Measurements from ENCODE around the gene ATP5IF1.

DNA sequence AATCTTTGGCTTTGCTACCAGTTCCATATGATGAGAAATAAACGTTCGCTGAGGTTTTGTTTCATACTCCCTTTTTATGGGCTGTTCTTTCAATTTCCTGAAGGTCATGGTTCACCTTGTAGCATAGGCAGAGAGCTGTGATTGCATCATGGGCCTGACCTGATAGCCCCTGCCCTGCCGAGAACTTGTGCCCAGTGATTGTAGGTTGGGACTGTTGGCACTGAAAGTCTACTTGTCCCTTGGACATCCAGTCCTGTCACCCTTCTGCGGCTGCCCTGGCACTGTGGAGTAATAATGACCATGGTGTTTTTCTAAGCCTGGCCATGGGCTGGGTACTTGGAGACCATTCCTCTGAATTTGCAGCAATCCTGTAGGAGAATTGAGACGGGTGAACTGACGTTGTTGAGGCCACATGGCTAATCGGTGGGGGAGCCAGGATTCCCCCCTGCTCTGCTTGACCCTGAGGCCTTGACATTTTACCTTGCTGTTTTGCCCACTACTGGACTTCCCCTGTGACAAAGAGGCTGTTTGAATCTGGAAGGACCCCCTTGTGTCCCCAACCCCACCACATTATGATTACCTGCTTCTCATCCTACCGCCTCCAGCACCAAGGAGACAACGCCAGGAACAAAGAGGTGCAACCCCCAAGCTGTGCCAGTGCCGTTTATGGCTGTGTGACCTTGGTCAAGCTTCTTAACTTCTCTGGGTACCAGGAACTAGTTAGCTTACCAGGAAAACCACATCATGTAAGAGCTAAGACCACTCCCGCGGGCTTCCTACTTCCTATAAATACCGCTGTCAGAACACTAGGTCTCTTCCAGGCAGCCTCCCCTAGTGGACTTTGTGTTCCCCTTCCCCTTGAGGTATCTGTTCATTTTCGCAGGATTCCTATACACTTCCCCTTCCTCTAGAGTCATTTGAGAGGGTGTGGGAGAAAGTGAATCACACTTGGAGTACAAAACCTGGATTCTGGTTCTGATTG is 46.8 kb downstream of the ATP5IF1 start:
- TF ChIP-seq NR2C2 (CRISPR knock-in tag; IDR thresholded peaks at IDR 0.05) (no peak), NR2C2 (tag; IDR thresholded peaks at IDR 0.05) (peak; percentile 52), SMARCC2 (IDR thresholded peaks at IDR 0.05; ENCODE audit: low read depth) (no peak), SMARCE1 (IDR thresholded peaks at IDR 0.05) (no peak), USF1 (CRISPR knock-in tag; IDR thresholded peaks at IDR 0.05) (no peak), ZNF124 (CRISPR knock-in tag; IDR thresholded peaks at IDR 0.05) (no peak), KLF16 (IDR thresholded peaks at IDR 0.05) (no peak), CBX5 (IDR thresholded peaks at IDR 0.05; ENCODE audit: borderline replicate concordance, low read depth) (no peak), REST (IDR thresholded peaks at IDR 0.05; ENCODE audit: borderline replicate concordance) (no peak; the same call in 1 of the 2 replicates), REST (CRISPR knock-in tag; IDR thresholded peaks at IDR 0.05; ENCODE audit: low read depth) (no peak), ZNF696 (CRISPR knock-in tag; conservative IDR thresholded peaks at IDR 0.05) (no peak), ZNF282 (CRISPR knock-in tag; IDR thresholded peaks at IDR 0.05) (no peak), ZNF398 (CRISPR knock-in tag; IDR thresholded peaks at IDR 0.05) (no peak), ATF3 (IDR thresholded peaks at IDR 0.05) (peak; percentile 92), ATF3 (CRISPR knock-in tag; conservative IDR thresholded peaks at IDR 0.05) (no peak), POLR2AphosphoS5 (IDR thresholded peaks at IDR 0.05; ENCODE audit: control insufficient read depth, insufficient read depth, low read depth, low read length) (no peak; the same call in none of the 2 replicates), ESRRA (IDR thresholded peaks at IDR 0.05; ENCODE audit: borderline replicate concordance, low read depth) (peak; percentile 59)

All from K562 (cell line).